ENCODE measurements around the gene EPHB2. TPM values are rescaled to one million over a fixed set of nuclear protein-coding genes. Genes with fewer than 3 reads are reported as not detected.

The EPHB2 gene
- total and polyA plus RNA-seq, 2 donors (not counting 1 experiment from before 2014, with no cell fraction given): 0.07 to 0.39 TPM

DNA sequence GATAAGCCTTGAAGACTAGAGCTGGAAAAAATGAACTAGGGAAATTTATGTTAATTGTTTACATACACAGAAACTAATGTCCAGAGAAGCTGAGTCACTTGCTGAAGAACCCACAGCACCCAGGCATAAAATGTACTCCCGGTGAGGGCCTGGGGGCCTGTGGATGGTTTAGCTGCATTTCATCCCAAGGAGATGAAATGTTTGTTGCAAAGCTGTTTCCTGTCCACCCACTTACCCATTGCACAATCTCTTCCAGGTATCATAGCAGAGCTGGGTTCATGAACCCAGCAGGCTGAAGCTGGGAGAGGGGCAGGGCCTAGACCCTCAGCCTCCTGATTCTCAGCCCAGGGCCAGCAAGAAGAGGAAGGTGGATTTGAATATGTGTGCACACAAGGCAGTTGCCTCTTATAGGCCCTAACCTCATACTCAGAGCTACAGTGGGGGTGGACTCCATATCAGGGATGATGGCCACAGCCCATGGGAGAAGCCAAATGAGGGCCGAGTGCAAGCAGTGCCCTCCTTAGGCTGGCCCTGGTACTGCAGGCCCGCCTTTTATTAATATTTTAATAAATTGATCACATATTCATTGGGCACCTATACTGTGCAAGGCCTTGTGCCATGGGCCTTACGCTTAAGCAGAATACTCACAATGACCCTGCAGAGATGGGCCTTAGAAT lies 151.3 kb downstream of the EPHB2 start:
- Histone ChIP-seq H2AFZ (ENCODE audit: insufficient read depth, low read depth, low read length, poor library complexity, severe bottlenecking) (no peak overlapping the region), H4K20me1 (ENCODE audit: control insufficient read depth, insufficient read depth, low read length, poor library complexity, severe bottlenecking) (no peaks in the 10 kb centered on the region), H3K27me3 (replicated peaks in 1 of 4; ENCODE audit: control extremely low read depth in 1 of 4, control insufficient read depth in 3 of 4, insufficient read depth in 4 of 4, low read length in 3 of 4) (no peaks in the 10 kb centered on the region), H3K36me3 (replicated peaks in 1 of 2; ENCODE audit: control extremely low read depth in 1 of 2, control insufficient read depth in 1 of 2, extremely low read depth in 1 of 2, insufficient read depth in 2 of 2, low read length in 1 of 2) (no peaks in the 10 kb centered on the region), H3K4me2 (replicated peaks; ENCODE audit: low read depth, low read length, poor library complexity, severe bottlenecking) (no peak overlapping the region), H3K9me3 (ENCODE audit: control extremely low read depth in 1 of 3, control insufficient read depth in 2 of 3, insufficient read depth in 1 of 3, low read length in 2 of 3) (no peaks in the 10 kb centered on the region), H3K4me1 (ENCODE audit: control insufficient read depth in 2 of 2, insufficient read depth in 2 of 2, low read length in 2 of 2) (no peaks in the 10 kb centered on the region), H3K79me2 (ENCODE audit: control insufficient read depth, insufficient read depth, low read length) (no peaks in the 10 kb centered on the region), H3K27ac (ENCODE audit: low read length in 2 of 2) (no peak overlapping the region), H3K9ac (ENCODE audit: low read length) (no peak overlapping the region), H3K4me3 (ENCODE audit: control extremely low read depth in 1 of 5, extremely low read depth in 1 of 5, insufficient read depth in 1 of 5, low read depth in 2 of 5, low read length in 4 of 5) (no peak overlapping the region)
- Mint-ChIP-seq H3K4me1 (peaks cover 11% of the 10 kb centered on the region), H3K27me3 (peaks cover 15% of the 10 kb centered on the region), H3K9me3 (ENCODE audit: insufficient read depth) (no peaks in the 10 kb centered on the region), H3K27ac (no peak overlapping the region), H3K4me3 (no peak overlapping the region)
- intact Hi-C loops (cut with micrococcal nuclease): no loop called here
- DNase-seq: no peak
- no peak for TF ChIP-seq EZH2 (IDR thresholded peaks at IDR 0.05; ENCODE audit: borderline replicate concordance, insufficient read depth, low read depth, low read length, poor library complexity, severe bottlenecking)
- TF ChIP-seq, protein P1, sequence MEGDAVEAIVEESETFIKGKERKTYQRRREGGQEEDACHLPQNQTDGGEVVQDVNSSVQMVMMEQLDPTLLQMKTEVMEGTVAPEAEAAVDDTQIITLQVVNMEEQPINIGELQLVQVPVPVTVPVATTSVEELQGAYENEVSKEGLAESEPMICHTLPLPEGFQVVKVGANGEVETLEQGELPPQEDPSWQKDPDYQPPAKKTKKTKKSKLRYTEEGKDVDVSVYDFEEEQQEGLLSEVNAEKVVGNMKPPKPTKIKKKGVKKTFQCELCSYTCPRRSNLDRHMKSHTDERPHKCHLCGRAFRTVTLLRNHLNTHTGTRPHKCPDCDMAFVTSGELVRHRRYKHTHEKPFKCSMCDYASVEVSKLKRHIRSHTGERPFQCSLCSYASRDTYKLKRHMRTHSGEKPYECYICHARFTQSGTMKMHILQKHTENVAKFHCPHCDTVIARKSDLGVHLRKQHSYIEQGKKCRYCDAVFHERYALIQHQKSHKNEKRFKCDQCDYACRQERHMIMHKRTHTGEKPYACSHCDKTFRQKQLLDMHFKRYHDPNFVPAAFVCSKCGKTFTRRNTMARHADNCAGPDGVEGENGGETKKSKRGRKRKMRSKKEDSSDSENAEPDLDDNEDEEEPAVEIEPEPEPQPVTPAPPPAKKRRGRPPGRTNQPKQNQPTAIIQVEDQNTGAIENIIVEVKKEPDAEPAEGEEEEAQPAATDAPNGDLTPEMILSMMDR (IDR thresholded peaks at IDR 0.05): no peak
- no peak for ATAC-seq (ENCODE audit: low read depth)
- ChIA-PET CTCF (no interaction called here), POLR2A (no interaction called here)
- WGBS (ENCODE audit: insufficient coverage): no CpG with 5 or more reads among the region's 4 CpGs

DNA sequence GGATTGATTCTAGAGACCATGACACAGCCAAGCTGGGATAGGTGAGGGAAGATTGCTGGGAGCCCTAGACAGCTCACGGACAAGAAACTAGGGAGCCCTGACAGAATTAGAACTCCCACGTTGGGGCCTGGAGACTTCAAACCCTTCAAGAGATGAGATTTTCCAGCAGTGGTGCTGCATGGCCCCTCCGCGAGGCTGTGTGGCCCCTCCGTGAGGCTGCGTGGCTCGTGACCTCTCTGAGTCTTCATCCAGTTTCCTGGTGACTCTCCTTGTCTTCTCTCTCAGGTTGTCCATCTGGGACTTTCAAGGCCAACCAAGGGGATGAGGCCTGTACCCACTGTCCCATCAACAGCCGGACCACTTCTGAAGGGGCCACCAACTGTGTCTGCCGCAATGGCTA lies 152.1 kb downstream of the EPHB2 start:
- CTCF ChIA-PET: no interaction called here
- H3K27ac ChIP-seq (ENCODE audit: low read length in 2 of 2): no peak overlapping the region
- TF ChIP-seq, protein P1 (IDR thresholded peaks at IDR 0.05): no peak
- TF ChIP-seq EZH2 (IDR thresholded peaks at IDR 0.05; ENCODE audit: borderline replicate concordance, insufficient read depth, low read depth, low read length, poor library complexity, severe bottlenecking): no peak
- H3K9me3 ChIP-seq (ENCODE audit: control extremely low read depth in 1 of 3, control insufficient read depth in 2 of 3, insufficient read depth in 1 of 3, low read length in 2 of 3): peaks cover 0 to under 1% (median 0%) of the 10 kb centered on the region in 3 donors
- POLR2A ChIA-PET: no interaction called here
- ATAC-seq (ENCODE audit: low read depth) (no peak), DNase-seq (no peak)
- Mint-ChIP-seq H3K4me3 (no peak overlapping the region), H3K27me3 (peaks cover 20% of the 10 kb centered on the region), H3K9me3 (ENCODE audit: insufficient read depth) (no peaks in the 10 kb centered on the region), H3K4me1 (peaks cover 11% of the 10 kb centered on the region), H3K27ac (no peak overlapping the region)
- no peak overlapping the region for H2AFZ ChIP-seq (ENCODE audit: insufficient read depth, low read depth, low read length, poor library complexity, severe bottlenecking)
- no peak overlapping the region for H3K9ac ChIP-seq (ENCODE audit: low read length)
- H3K36me3 ChIP-seq (replicated peaks in 1 of 2; ENCODE audit: control extremely low read depth in 1 of 2, control insufficient read depth in 1 of 2, extremely low read depth in 1 of 2, insufficient read depth in 2 of 2, low read length in 1 of 2): no peaks in the 10 kb centered on the region
- WGBS (ENCODE audit: insufficient coverage): 95% methylated on average over 9 of the region's 9 CpGs
- no peaks in the 10 kb centered on the region for H3K4me1 ChIP-seq (ENCODE audit: control insufficient read depth in 2 of 2, insufficient read depth in 2 of 2, low read length in 2 of 2)
- intact Hi-C loops (cut with micrococcal nuclease): no loop called here
- peaks cover 0 to 5% (median 0%) of the 10 kb centered on the region in 4 experiments for H3K27me3 ChIP-seq (replicated peaks in 1 of 4; ENCODE audit: control extremely low read depth in 1 of 4, control insufficient read depth in 3 of 4, insufficient read depth in 4 of 4, low read length in 3 of 4)
- H3K4me3 ChIP-seq (ENCODE audit: control extremely low read depth in 1 of 5, extremely low read depth in 1 of 5, insufficient read depth in 1 of 5, low read depth in 2 of 5, low read length in 4 of 5): no peak overlapping the region
- H3K79me2 ChIP-seq (ENCODE audit: control insufficient read depth, insufficient read depth, low read length): no peaks in the 10 kb centered on the region
- H4K20me1 ChIP-seq (ENCODE audit: control insufficient read depth, insufficient read depth, low read length, poor library complexity, severe bottlenecking): no peaks in the 10 kb centered on the region
- no peak overlapping the region for H3K4me2 ChIP-seq (replicated peaks; ENCODE audit: low read depth, low read length, poor library complexity, severe bottlenecking)

Data from B cell (primary cell).